PC-3 (cell line): ENCODE results near the gene CFAP58.

Source experiments
- EZH2phosphoT487 ChIP-seq: fragments of 300-600 bp; sonication (generic); IDR thresholded peaks from 2 replicates; pipeline ENCODE4 v1.6.1; 2018; ENCODE audit warnings: mild to moderate bottlenecking, antibody characterized with exemption, low read length, borderline replicate concordance
- TF ChIP-seq, protein P1 (sequence below): fragments of 300-600 bp; sonication (generic); conservative IDR thresholded peaks from 2 replicates; pipeline ENCODE4 v1.5.1; 2017; ENCODE audit warnings: antibody characterized with exemption, low read depth, mild to moderate bottlenecking, low read length

DNA sequence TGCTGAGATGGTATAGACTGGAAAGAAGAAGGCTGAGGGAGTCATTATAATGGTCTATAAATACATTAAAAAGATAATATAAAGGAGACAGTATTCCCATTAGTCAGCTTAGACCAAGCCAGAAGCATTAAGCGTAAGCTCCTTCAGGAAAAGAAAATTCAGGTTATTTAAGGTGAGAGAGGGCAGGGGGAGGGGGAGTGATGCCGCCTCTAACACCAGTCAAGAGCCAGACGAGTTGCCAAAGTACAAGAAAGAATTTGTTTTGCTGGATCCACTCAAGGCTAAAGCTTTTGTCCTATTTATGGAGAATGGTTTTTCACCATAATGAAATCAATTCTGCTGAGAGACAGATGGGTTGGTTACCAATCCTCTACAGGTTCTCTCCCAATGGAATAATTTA, 99.3 kb downstream of the CFAP58 start:
- no peak for TF ChIP-seq EZH2phosphoT487
- TF ChIP-seq, protein P1, sequence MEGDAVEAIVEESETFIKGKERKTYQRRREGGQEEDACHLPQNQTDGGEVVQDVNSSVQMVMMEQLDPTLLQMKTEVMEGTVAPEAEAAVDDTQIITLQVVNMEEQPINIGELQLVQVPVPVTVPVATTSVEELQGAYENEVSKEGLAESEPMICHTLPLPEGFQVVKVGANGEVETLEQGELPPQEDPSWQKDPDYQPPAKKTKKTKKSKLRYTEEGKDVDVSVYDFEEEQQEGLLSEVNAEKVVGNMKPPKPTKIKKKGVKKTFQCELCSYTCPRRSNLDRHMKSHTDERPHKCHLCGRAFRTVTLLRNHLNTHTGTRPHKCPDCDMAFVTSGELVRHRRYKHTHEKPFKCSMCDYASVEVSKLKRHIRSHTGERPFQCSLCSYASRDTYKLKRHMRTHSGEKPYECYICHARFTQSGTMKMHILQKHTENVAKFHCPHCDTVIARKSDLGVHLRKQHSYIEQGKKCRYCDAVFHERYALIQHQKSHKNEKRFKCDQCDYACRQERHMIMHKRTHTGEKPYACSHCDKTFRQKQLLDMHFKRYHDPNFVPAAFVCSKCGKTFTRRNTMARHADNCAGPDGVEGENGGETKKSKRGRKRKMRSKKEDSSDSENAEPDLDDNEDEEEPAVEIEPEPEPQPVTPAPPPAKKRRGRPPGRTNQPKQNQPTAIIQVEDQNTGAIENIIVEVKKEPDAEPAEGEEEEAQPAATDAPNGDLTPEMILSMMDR: no peak
